K562 (cell line): Measurements from ENCODE around the gene FADD. TPM values are rescaled to one million over a fixed set of nuclear protein-coding genes. Genes with fewer than 3 reads are reported as not detected.

ENCODE experiments used
- ATAC-seq: fragments of 200-7000 bp; cut with Tn5 transposase; 3 replicates; pipeline ENCODE4 v1.9.1; 2020; ENCODE audit warnings: moderate library complexity
- BruUV-seq: library from RNA; stranded (reverse); fragments of 400-500 nt; replicated peaks from 2 replicates; lab custom pipeline; 2021; lab: Mats Ljungman, UMichigan
- CTCF ChIA-PET: fragments of 300-600 bp; formaldehyde crosslinking; extraction: SDS; loops from one replicate; lab custom pipeline; 2021; ENCODE audit warnings: low intra/inter-chr PET ratio; lab: Yijun Ruan, JAX
- POLR2A ChIA-PET: fragments of 300-600, 350-650 bp; sonication (Branson Sonifier 250); formaldehyde crosslinking; extraction: SDS; loops from one replicate; lab custom pipeline; 2021; ENCODE audit warnings: antibody characterized with exemption, inconsistent platforms; lab: Yijun Ruan, JAX
- DNase-seq, 4 experiments: peaks; one replicate each; pipeline versions ENCODE4 v3.0.0 to v3.0.0-alpha.2; 2011 to 2018; ENCODE audit warnings: low spot score in 3 of 4, mixed read lengths in 3 of 4; ENCODE audit errors: extremely low read depth in 1 of 4
- FAIRE-seq: peaks from 2 replicates; lab custom pipeline; 2011; peaks lifted over from hg19 to GRCh38; lab: Jason Lieb, UNC
- H2AFZ ChIP-seq: 2 replicates; pipeline ENCODE4 v1.6.0; 2011; ENCODE audit warnings: low read depth, low read length, control low read depth, inconsistent platforms
- H3K27ac ChIP-seq: fragments of 200-600 bp; 3 replicates; pipeline ENCODE4 v1.8.0; 2011; ENCODE audit warnings: low read depth, mild to moderate bottlenecking, control low read depth, inconsistent platforms, low read length, moderate library complexity, mixed read lengths; ENCODE audit errors: extremely low read depth
- H3K27me3 ChIP-seq, 2 experiments: fragments of 300-600 bp in 1 of 2; 2 replicates in 1 of 2; 3 replicates in 1 of 2; pipeline versions ENCODE4 v1.6.0 to v1.8.0; 2011; ENCODE audit warnings: inconsistent platforms in 2 of 2, low read length in 2 of 2, mild to moderate bottlenecking in 1 of 2, mixed read lengths in 1 of 2, moderate library complexity in 1 of 2; ENCODE audit not compliant: control insufficient read depth in 2 of 2, insufficient read depth in 2 of 2
- H3K36me3 ChIP-seq: fragments of 300-600 bp; 3 replicates; pipeline ENCODE4 v1.8.0; 2011; ENCODE audit warnings: mild to moderate bottlenecking, low read length, inconsistent platforms; ENCODE audit not compliant: control insufficient read depth, insufficient read depth
- H3K4me1 ChIP-seq, 2 experiments: fragments of 200-600 bp in 1 of 2; replicated peaks in 1 of 2; 2 replicates in 1 of 2; 3 replicates in 1 of 2; pipeline versions ENCODE4 v1.5.1 to v1.8.0; 2011; ENCODE audit warnings: inconsistent platforms in 2 of 2, low read length in 2 of 2, mild to moderate bottlenecking in 1 of 2, mixed read lengths in 1 of 2, moderate library complexity in 1 of 2; ENCODE audit not compliant: control insufficient read depth in 2 of 2, insufficient read depth in 2 of 2
- H3K4me2 ChIP-seq: 2 replicates; pipeline ENCODE4 v1.6.1; 2011; ENCODE audit warnings: low read length, control low read depth, inconsistent platforms, mixed read lengths; ENCODE audit not compliant: insufficient read depth
- H3K4me3 ChIP-seq: fragments of 200-600 bp; sonication (generic), shearing (Covaris generic); 2 replicates; pipeline ENCODE4 v1.5.1; 2016; ENCODE audit warnings: control low read depth, inconsistent platforms
- H3K79me2 ChIP-seq: fragments of 200-600 bp; 3 replicates; pipeline ENCODE4 v1.8.0; 2011; ENCODE audit warnings: low read length, inconsistent platforms; ENCODE audit not compliant: control insufficient read depth, insufficient read depth
- H3K9ac ChIP-seq, 2 experiments: 2 replicates each; pipeline versions ENCODE4 v1.6.0 to v1.6.1; 2011; ENCODE audit warnings: low read depth in 2 of 2, low read length in 2 of 2, control low read depth in 1 of 2, inconsistent platforms in 1 of 2, mild to moderate bottlenecking in 1 of 2, mixed read lengths in 1 of 2; ENCODE audit not compliant: insufficient read depth in 1 of 2
- H3K9me1 ChIP-seq: one replicate; pipeline ENCODE4 v1.6.0; 2011; ENCODE audit warnings: inconsistent platforms, mild to moderate bottlenecking, low read length, moderate library complexity; ENCODE audit not compliant: control insufficient read depth, insufficient read depth
- H3K9me3 ChIP-seq: replicated peaks from 2 replicates; pipeline ENCODE4 v1.5.1; 2011; ENCODE audit warnings: low read depth, low read length, inconsistent platforms; ENCODE audit not compliant: control insufficient read depth, insufficient read depth
- H4K20me1 ChIP-seq: replicated peaks from 2 replicates; pipeline ENCODE4 v1.6.1; 2011; ENCODE audit warnings: low read length, inconsistent platforms, mixed read lengths; ENCODE audit not compliant: control insufficient read depth, insufficient read depth
- EHMT2 ChIP-seq: fragments of 450-650 bp; IDR thresholded peaks from 2 replicates; pipeline ENCODE4 v1.6.1; 2018; ENCODE audit warnings: antibody characterized with exemption
- HMGXB4 ChIP-seq: sonication (generic); formaldehyde crosslinking; IDR thresholded peaks from 2 replicates; pipeline ENCODE4 v1.8.1; 2023; ENCODE audit warnings: mild to moderate bottlenecking, missing genetic modification reagents
- NR0B1 ChIP-seq: fragments of 450-650 bp; IDR thresholded peaks from one replicate; pipeline ENCODE4 v1.6.1; 2018; ENCODE audit warnings: mild to moderate bottlenecking, moderate library complexity; ENCODE audit not compliant: partially characterized antibody
- OTX1 ChIP-seq: fragments of 450-650 bp; formaldehyde crosslinking; IDR thresholded peaks from 2 replicates; pipeline ENCODE4 v1.4.0; 2022; ENCODE audit warnings: mild to moderate bottlenecking
- PHF8 ChIP-seq: fragments of 200-600 bp; sonication (generic); IDR thresholded peaks from 2 replicates; pipeline ENCODE4 v1.6.1; 2012; ENCODE audit warnings: mixed run types, mild to moderate bottlenecking, inconsistent platforms, low read length, moderate library complexity, borderline replicate concordance
- SLC30A9 ChIP-seq: fragments of 250-450 bp; sonication (Bioruptor Pico); IDR thresholded peaks from 2 replicates; pipeline ENCODE4 v1.8.0; 2022; ENCODE audit warnings: mild to moderate bottlenecking, moderate library complexity
- SRSF7 ChIP-seq: fragments of 200-400 bp; formaldehyde crosslinking; optimal IDR thresholded peaks from 2 replicates; pipeline ENCODE3; 2017; ENCODE audit warnings: mild to moderate bottlenecking, low read depth, low read length
- TAF15 ChIP-seq: fragments of 200-400 bp; formaldehyde crosslinking; IDR thresholded peaks from 2 replicates; pipeline ENCODE4 v1.6.1; 2017; ENCODE audit warnings: mild to moderate bottlenecking, low read depth, low read length, moderate library complexity
- WGBS: fragments of 100-300 bp; shearing (Covaris generic); methylation state at CpG from one replicate; pipeline ENCODE4 v1.1.6; 2016; ENCODE audit warnings: low coverage, mixed read lengths; ENCODE audit not compliant: insufficient coverage; ENCODE audit errors: missing lambda C conversion rate; 5-methylcytosine and 5-hydroxymethylcytosine counted together
- in situ Hi-C: fragments of 300-500 bp; cut with MboI; formaldehyde crosslinking; loops from 4 replicates; pipeline ENCODE4 v1.15.0; 2018; ENCODE audit warnings: inconsistent platforms, mixed read lengths
- intact Hi-C: fragments of 100-400 bp; cut with micrococcal nuclease; formaldehyde crosslinking; loops from 2 replicates; pipeline ENCODE4 v1.14.2; 2022
- polyA plus RNA-seq, 8 experiments: library from polyadenylated mRNA; depleted of rRNA in 4 of 8; stranded (reverse) in 5 of 8; unstranded in 3 of 8; fragments of >200 nt; fragmentation: Nextera tagmentation in 2 of 8; fragmentation: Illumina TruSeq in 1 of 8; extraction: Ambion mirVana in 2 of 8; extraction: Trizol in 1 of 8; gene quantifications; 2 replicates each; pipeline versions ENCODE4 v1.2.1 to v1.2.3, GENCODE V29; 2011 to 2014; ENCODE audit warnings: inconsistent platforms in 1 of 8, missing spikeins in 1 of 8
- total RNA-seq, 7 experiments: library from RNA; depleted of rRNA in 6 of 7; stranded (reverse); fragments of >200 nt in 6 of 7; fragmentation: Illumina TruSeq in 2 of 7; extraction: Trizol in 2 of 7; gene quantifications; 2 replicates each; pipeline versions ENCODE4 v1.2.1 to v1.2.3, GENCODE V29; 2011 to 2021; ENCODE audit warnings: low replicate concordance in 1 of 7

The FADD gene
- total and polyA plus RNA-seq, 9 of the 15 experiments (the other 6 are each of a cell fraction or from before 2014, with no cell fraction given), result 0.29 to 26.9 (median 20.4) TPM

- CTCF ChIA-PET, result no interaction called here
- Histone ChIP-seq H3K4me2 (no peak overlapping the region), H4K20me1 (peaks cover 15% of the 10 kb centered on the region), H3K4me3 (no peak overlapping the region), H3K27me3 (peaks cover 37 to 88% of the 10 kb centered on the region in 2 experiments), H3K79me2 (no peaks in the 10 kb centered on the region), H3K36me3 (no peaks in the 10 kb centered on the region), H3K9ac (no peak overlapping the region; a peak in 1 of 4 replicates), H2AFZ (no peak overlapping the region), H3K9me1 (no peaks in the 10 kb centered on the region), H3K27ac (no peak overlapping the region), H3K4me1 (peaks cover 0 to 8% of the 10 kb centered on the region in 2 experiments; a peak in 1 of 5 replicates), H3K9me3 (no peaks in the 10 kb centered on the region)
- BruUV-seq, result no TSS peak
- ATAC-seq (no peak), DNase-seq (peak in 1 of 4 experiments; percentile 25), FAIRE-seq (no peak)
- in situ Hi-C loops, result no loop called here
- TF ChIP-seq OTX1 (CRISPR knock-in tag) (no peak), PHF8 (no peak), EHMT2 (no peak), SLC30A9 (CRISPR knock-in tag) (no peak), NR0B1 (no peak), HMGXB4 (CRISPR knock-in tag) (no peak), SRSF7 (no peak), TAF15 (no peak)
- intact Hi-C loops, result no loop called here
- 5% methylated on average over 10 of the region's 10 CpGs for WGBS
- POLR2A ChIA-PET, result interaction anchor here (0.6 kb wide), 1 partner anchor 15 kb away, joined by 3 read pairs; no protein-coding TSS in a partner anchor
These were observed 38.4 kb upstream of the FADD start for GRCh38 chr11:70164705-70165104.
